H9 (cell line): Measurements from ENCODE around the gene OCIAD1. TPM values are rescaled to one million over a fixed set of nuclear protein-coding genes. Genes with fewer than 3 reads are reported as not detected.

Experiments used
- DNase-seq: peaks from one replicate; pipeline ENCODE4 v3.0.0-alpha.2; 2017
- H2AFZ ChIP-seq: one replicate; pipeline ENCODE4 v1.6.1; 2013; ENCODE audit warnings: mild to moderate bottlenecking, low read length, control low read depth, moderate library complexity
- H2AK5ac ChIP-seq: 2 replicates; pipeline ENCODE4 v1.6.1; 2013; ENCODE audit warnings: low read length, control low read depth, mixed read lengths; ENCODE audit not compliant: insufficient read length
- H2BK120ac ChIP-seq: one replicate; pipeline ENCODE4 v1.6.1; 2013; ENCODE audit warnings: low read depth, mild to moderate bottlenecking, low read length, control low read depth, inconsistent platforms; ENCODE audit not compliant: poor library complexity, severe bottlenecking
- H2BK12ac ChIP-seq: 2 replicates; pipeline ENCODE4 v1.6.1; 2013; ENCODE audit warnings: low read length, control low read depth, mixed read lengths, low read depth; ENCODE audit not compliant: insufficient read length
- H2BK15ac ChIP-seq: 2 replicates; pipeline ENCODE4 v1.6.1; 2013; ENCODE audit warnings: low read depth, low read length, control low read depth
- H2BK20ac ChIP-seq: one replicate; pipeline ENCODE4 v1.6.1; 2013; ENCODE audit warnings: low read depth, mild to moderate bottlenecking, low read length, control low read depth, inconsistent platforms; ENCODE audit not compliant: poor library complexity, severe bottlenecking
- H2BK5ac ChIP-seq: 2 replicates; pipeline ENCODE4 v1.6.1; 2013; ENCODE audit warnings: low read length, control low read depth, mixed read lengths; ENCODE audit not compliant: insufficient read length
- H3K14ac ChIP-seq: 2 replicates; pipeline ENCODE4 v1.6.1; 2013; ENCODE audit warnings: low read length, control low read depth; ENCODE audit not compliant: insufficient read depth
- H3K18ac ChIP-seq: 2 replicates; pipeline ENCODE4 v1.6.1; 2013; ENCODE audit warnings: low read depth, mild to moderate bottlenecking, mixed read lengths, low read length, control low read depth; ENCODE audit not compliant: insufficient read length
- H3K23ac ChIP-seq: 2 replicates; pipeline ENCODE4 v1.6.1; 2013; ENCODE audit warnings: low read length, control low read depth, mixed read lengths, low read depth; ENCODE audit not compliant: insufficient read length
- H3K23me2 ChIP-seq: 2 replicates; pipeline ENCODE4 v1.6.1; 2013; ENCODE audit warnings: low read depth, mild to moderate bottlenecking, mixed read lengths, low read length, control low read depth; ENCODE audit not compliant: insufficient read length, poor library complexity, severe bottlenecking
- H3K27ac ChIP-seq: 2 replicates; pipeline ENCODE4 v1.5.1; 2013; ENCODE audit warnings: low read length, control low read depth, mixed read lengths, low read depth; ENCODE audit not compliant: insufficient read length
- H3K27me3 ChIP-seq: 2 replicates; pipeline ENCODE4 v1.6.1; 2013; ENCODE audit warnings: low read length, control low read depth, inconsistent platforms; ENCODE audit not compliant: insufficient read depth
- H3K4ac ChIP-seq: 2 replicates; pipeline ENCODE4 v1.6.1; 2013; ENCODE audit warnings: low read depth, mild to moderate bottlenecking, control low read depth, inconsistent platforms, low read length, moderate library complexity
- H3K4me1 ChIP-seq: 2 replicates; pipeline ENCODE4 v1.6.1; 2013; ENCODE audit warnings: low read length, control low read depth, inconsistent platforms; ENCODE audit not compliant: insufficient read depth
- H3K4me2 ChIP-seq: 2 replicates; pipeline ENCODE4 v1.6.1; 2013; ENCODE audit warnings: low read length, control low read depth, mixed read lengths; ENCODE audit not compliant: insufficient read length, insufficient read depth
- H3K56ac ChIP-seq: 2 replicates; pipeline ENCODE4 v1.6.1; 2013; ENCODE audit warnings: low read depth, mild to moderate bottlenecking, mixed read lengths, low read length, control low read depth; ENCODE audit not compliant: insufficient read length
- H3K79me1 ChIP-seq: 2 replicates; pipeline ENCODE4 v1.6.1; 2013; ENCODE audit warnings: low read depth, mild to moderate bottlenecking, moderate library complexity, low read length, control low read depth, inconsistent platforms; ENCODE audit not compliant: insufficient read depth, poor library complexity, severe bottlenecking
- H3K79me2 ChIP-seq: 2 replicates; pipeline ENCODE4 v1.6.1; 2013; ENCODE audit warnings: low read length, control low read depth, inconsistent platforms; ENCODE audit not compliant: insufficient read depth
- H3K9ac ChIP-seq: 2 replicates; pipeline ENCODE4 v1.6.1; 2013; ENCODE audit warnings: low read length, control low read depth, mixed read lengths; ENCODE audit not compliant: insufficient read length; ENCODE audit errors: extremely low read depth
- H3K9me3 ChIP-seq: one replicate; pipeline ENCODE4 v1.6.1; 2013; ENCODE audit warnings: low read depth, low read length, inconsistent platforms; ENCODE audit not compliant: control insufficient read depth
- H3T11ph ChIP-seq: one replicate; pipeline ENCODE4 v1.6.1; 2013; ENCODE audit warnings: mild to moderate bottlenecking, low read length, control low read depth, inconsistent platforms
- H4K20me1 ChIP-seq: one replicate; pipeline ENCODE4 v1.6.1; 2013; ENCODE audit not compliant: control insufficient read depth, insufficient read length, insufficient read depth
- H4K5ac ChIP-seq: 2 replicates; pipeline ENCODE4 v1.6.1; 2013; ENCODE audit warnings: low read depth, mild to moderate bottlenecking, mixed read lengths, low read length, control low read depth; ENCODE audit not compliant: insufficient read length
- H4K8ac ChIP-seq: replicated peaks from 2 replicates; pipeline ENCODE4 v1.6.1; 2013; ENCODE audit warnings: low read length, control low read depth, mixed read lengths, low read depth; ENCODE audit not compliant: insufficient read length
- H4K91ac ChIP-seq: 2 replicates; pipeline ENCODE4 v1.6.1; 2013; ENCODE audit warnings: low read depth, mild to moderate bottlenecking, moderate library complexity, mixed read lengths, low read length, control low read depth; ENCODE audit not compliant: insufficient read length
- H3K27ac Mint-ChIP-seq, 3 experiments: 2 replicates in 2 of 3; 3 replicates in 1 of 3; pipeline ENCODE4 v1.8.0; 2020 to 2021; ENCODE audit warnings: mixed read lengths in 3 of 3, mild to moderate bottlenecking in 1 of 3, moderate library complexity in 1 of 3
- H3K27me3 Mint-ChIP-seq: 2 replicates; pipeline ENCODE4 v1.8.0; 2021; ENCODE audit warnings: low read depth, mild to moderate bottlenecking, moderate library complexity, mixed read lengths
- H3K36me3 Mint-ChIP-seq, 3 experiments: 2 replicates in 2 of 3; 3 replicates in 1 of 3; pipeline ENCODE4 v1.8.0; 2020 to 2021; ENCODE audit warnings: low read depth in 3 of 3, mixed read lengths in 3 of 3; ENCODE audit not compliant: insufficient read depth in 1 of 3
- H3K4me1 Mint-ChIP-seq, 2 experiments: 2 replicates each; pipeline ENCODE4 v1.8.0; 2020; ENCODE audit warnings: mixed read lengths in 2 of 2
- H3K4me3 Mint-ChIP-seq, 2 experiments: 2 replicates in 1 of 2; 3 replicates in 1 of 2; pipeline ENCODE4 v1.8.0; 2020 to 2021; ENCODE audit warnings: mild to moderate bottlenecking in 2 of 2, mixed read lengths in 2 of 2, moderate library complexity in 1 of 2
- H3K9me3 Mint-ChIP-seq, 2 experiments: 2 replicates in 1 of 2; 3 replicates in 1 of 2; pipeline ENCODE4 v1.8.0; 2020; ENCODE audit warnings: mild to moderate bottlenecking in 2 of 2, mixed read lengths in 2 of 2, moderate library complexity in 1 of 2
- WGBS: extraction: QIAGEN DNeasy Blood & Tissue Kit; methylation state at CpG from one replicate; pipeline ENCODE4 v1.1.7; 2013; ENCODE audit warnings: missing lambda C conversion rate, low lambda C conversion rate, mixed read lengths; ENCODE audit not compliant: insufficient read length; ENCODE audit errors: extremely low coverage; 5-methylcytosine and 5-hydroxymethylcytosine counted together
- total RNA-seq: library from RNA; stranded (reverse); gene quantifications from 2 replicates; pipeline ENCODE4 v1.2.1, GENCODE V29; 2021
- TF ChIP-seq, protein P1 (sequence below): fragments of 200-600 bp; sonication (generic); conservative IDR thresholded peaks from 3 replicates; pipeline ENCODE4 v1.8.0; 2021; ENCODE audit warnings: antibody characterized with exemption, mild to moderate bottlenecking

OCIAD1 gene
- total RNA-seq, 1 experiment from 2014 or later: 169 TPM

DNA sequence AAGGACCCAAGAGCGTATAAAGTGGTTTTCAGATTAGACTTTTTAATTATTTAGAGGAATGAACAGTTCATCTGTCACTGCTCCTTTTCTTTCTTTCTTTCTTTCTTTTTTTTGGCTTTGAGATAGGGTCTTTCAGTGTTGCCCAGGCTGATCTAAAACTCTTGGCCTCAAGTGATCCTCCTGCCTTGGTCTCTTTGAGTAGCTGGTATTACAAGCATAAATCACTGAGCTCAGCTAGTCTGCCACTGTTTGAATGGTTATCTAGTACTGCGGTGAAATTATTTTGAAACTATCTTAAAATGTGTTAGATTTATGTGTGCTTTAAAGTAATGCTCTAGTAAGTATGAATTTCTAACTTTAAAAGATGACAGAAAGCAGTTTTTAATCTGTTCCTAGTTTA is 44.3 kb upstream of the OCIAD1 start:
- no peaks in the 10 kb centered on the region for H3K79me2 ChIP-seq
- H3K14ac ChIP-seq: no peak overlapping the region
- H3K36me3 Mint-ChIP-seq: no peaks in the 10 kb centered on the region
- H2BK20ac ChIP-seq: no peak overlapping the region
- TF ChIP-seq, protein P1, sequence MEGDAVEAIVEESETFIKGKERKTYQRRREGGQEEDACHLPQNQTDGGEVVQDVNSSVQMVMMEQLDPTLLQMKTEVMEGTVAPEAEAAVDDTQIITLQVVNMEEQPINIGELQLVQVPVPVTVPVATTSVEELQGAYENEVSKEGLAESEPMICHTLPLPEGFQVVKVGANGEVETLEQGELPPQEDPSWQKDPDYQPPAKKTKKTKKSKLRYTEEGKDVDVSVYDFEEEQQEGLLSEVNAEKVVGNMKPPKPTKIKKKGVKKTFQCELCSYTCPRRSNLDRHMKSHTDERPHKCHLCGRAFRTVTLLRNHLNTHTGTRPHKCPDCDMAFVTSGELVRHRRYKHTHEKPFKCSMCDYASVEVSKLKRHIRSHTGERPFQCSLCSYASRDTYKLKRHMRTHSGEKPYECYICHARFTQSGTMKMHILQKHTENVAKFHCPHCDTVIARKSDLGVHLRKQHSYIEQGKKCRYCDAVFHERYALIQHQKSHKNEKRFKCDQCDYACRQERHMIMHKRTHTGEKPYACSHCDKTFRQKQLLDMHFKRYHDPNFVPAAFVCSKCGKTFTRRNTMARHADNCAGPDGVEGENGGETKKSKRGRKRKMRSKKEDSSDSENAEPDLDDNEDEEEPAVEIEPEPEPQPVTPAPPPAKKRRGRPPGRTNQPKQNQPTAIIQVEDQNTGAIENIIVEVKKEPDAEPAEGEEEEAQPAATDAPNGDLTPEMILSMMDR: no peak
- H2AFZ ChIP-seq: no peak overlapping the region
- H4K5ac ChIP-seq: no peak overlapping the region
- H2BK15ac ChIP-seq: no peak overlapping the region
- no peaks in the 10 kb centered on the region for H3K9me3 ChIP-seq
- H2AK5ac ChIP-seq: no peak overlapping the region
- no peak overlapping the region for H3K4ac ChIP-seq
- H4K8ac ChIP-seq: no peak overlapping the region
- H3K27ac ChIP-seq: no peak overlapping the region
- no peak overlapping the region for H2BK120ac ChIP-seq
- H3K4me1 Mint-ChIP-seq: peaks cover 3 to 12% of the 10 kb centered on the region in 2 experiments
- no CpG with 5 or more reads among the region's 2 CpGs for WGBS
- no peak for DNase-seq
- no peak overlapping the region for H3K27ac Mint-ChIP-seq
- H3K4me2 ChIP-seq: no peak overlapping the region
- no peaks in the 10 kb centered on the region for H3K27me3 Mint-ChIP-seq
- no peaks in the 10 kb centered on the region for H3K4me1 ChIP-seq
- H3K9ac ChIP-seq: no peak overlapping the region
- no peak overlapping the region for H3K18ac ChIP-seq
- H3K4me3 Mint-ChIP-seq: no peak overlapping the region
- no peak overlapping the region for H2BK12ac ChIP-seq
- no peak overlapping the region for H3K23ac ChIP-seq
- H3K79me1 ChIP-seq: no peaks in the 10 kb centered on the region
- no peak overlapping the region for H3T11ph ChIP-seq
- H3K23me2 ChIP-seq: no peaks in the 10 kb centered on the region
- H2BK5ac ChIP-seq: no peak overlapping the region
- H4K20me1 ChIP-seq: no peaks in the 10 kb centered on the region
- H3K56ac ChIP-seq: no peak overlapping the region
- no peaks in the 10 kb centered on the region for H3K27me3 ChIP-seq
- no peaks in the 10 kb centered on the region; a peak in 1 of 5 replicates for H3K9me3 Mint-ChIP-seq
- no peak overlapping the region for H4K91ac ChIP-seq
